Fibroblast of lung (primary cell): ENCODE data around the gene MED17.

ENCODE experiments used
- EZH2 ChIP-seq: IDR thresholded peaks from 2 replicates; pipeline ENCODE4 v1.5.1; 2012; ENCODE audit warnings: low read length, control low read depth, mild to moderate bottlenecking; ENCODE audit errors: missing control alignments
- TF ChIP-seq, protein P1 (sequence below), 2 donors: IDR thresholded peaks in 1 of 2; conservative IDR thresholded peaks in 1 of 2; 1 replicate in 1 of 2; 2 replicates in 1 of 2; pipeline ENCODE4 v1.5.1; 2011 to 2012; ENCODE audit warnings: low read length in 2 of 2, control low read depth in 1 of 2, inconsistent platforms in 1 of 2, low read depth in 1 of 2, mild to moderate bottlenecking in 1 of 2

DNA sequence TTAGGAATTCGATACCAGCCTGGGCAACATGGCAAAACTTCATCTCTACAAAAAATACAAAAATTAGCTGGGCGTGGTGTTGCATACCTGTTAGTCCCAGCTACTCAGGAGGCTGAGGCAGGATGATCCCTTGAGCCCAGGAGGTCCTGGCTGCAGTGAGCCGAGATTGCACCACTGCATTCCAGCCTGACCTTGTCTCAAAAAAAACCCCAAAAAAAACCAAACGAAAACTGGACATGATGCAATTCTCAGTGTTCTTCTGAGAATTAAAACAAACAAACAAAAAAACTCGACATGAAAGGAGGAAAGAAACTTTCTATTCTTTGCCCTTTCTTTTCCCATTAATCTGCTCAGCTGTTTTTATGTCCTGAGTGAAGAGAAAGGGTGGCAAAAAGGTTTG, 7.4 kb downstream of the MED17 start:
- TF ChIP-seq, protein P1, sequence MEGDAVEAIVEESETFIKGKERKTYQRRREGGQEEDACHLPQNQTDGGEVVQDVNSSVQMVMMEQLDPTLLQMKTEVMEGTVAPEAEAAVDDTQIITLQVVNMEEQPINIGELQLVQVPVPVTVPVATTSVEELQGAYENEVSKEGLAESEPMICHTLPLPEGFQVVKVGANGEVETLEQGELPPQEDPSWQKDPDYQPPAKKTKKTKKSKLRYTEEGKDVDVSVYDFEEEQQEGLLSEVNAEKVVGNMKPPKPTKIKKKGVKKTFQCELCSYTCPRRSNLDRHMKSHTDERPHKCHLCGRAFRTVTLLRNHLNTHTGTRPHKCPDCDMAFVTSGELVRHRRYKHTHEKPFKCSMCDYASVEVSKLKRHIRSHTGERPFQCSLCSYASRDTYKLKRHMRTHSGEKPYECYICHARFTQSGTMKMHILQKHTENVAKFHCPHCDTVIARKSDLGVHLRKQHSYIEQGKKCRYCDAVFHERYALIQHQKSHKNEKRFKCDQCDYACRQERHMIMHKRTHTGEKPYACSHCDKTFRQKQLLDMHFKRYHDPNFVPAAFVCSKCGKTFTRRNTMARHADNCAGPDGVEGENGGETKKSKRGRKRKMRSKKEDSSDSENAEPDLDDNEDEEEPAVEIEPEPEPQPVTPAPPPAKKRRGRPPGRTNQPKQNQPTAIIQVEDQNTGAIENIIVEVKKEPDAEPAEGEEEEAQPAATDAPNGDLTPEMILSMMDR (conservative IDR thresholded peaks at IDR 0.05 in 1 of 2, IDR thresholded peaks at IDR 0.05 in 1 of 2; ENCODE audit: low read depth in 1 of 2, low read length in 2 of 2): no peak
- no peak for TF ChIP-seq EZH2
